Measurements from ENCODE around the gene DPEP1. TPM values are rescaled to one million over a fixed set of nuclear protein-coding genes. Genes with fewer than 3 reads are reported as not detected.
A peak's percentile ranks its signal among the peaks of the same experiment; 100 is the strongest.

The DPEP1 gene
- total RNA-seq, 1 donor from 2014 or later = 36.3 TPM

DNA sequence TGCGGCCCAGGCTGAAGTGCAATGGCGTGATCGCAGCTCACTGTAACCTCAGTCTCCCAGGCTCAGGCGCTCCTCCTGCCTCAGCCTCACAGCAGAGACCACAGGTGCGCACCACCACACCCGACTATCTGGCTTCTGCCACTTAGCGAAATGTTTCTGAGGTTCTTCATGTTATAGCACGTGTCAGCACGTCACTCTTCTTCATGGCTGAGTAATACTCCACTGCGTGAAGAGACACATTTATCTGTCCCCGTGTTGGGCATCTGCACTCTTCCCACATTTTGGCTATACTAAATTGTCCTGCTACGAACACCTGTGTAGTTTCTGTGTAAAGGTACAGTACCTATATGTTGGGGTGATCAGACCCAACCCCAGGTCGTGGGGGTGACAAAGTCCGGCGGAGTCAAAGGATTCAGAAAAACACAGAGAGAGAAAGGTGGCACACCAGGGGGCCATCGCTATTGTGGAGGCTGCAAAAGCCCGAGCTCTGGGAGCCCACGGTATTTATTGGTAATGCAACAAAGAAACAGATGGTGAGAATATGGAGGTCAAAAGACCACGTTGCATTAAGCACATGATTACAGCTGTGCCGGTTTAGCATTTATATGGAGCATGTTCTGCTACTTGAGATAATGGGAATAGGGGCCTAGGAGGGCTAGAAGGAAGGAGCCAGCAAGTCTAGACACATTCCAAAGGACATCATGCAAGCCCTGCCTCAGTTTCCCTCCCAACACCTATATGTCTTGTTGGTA is 851 bp upstream of the DPEP1 start:
- Mint-ChIP-seq H3K27ac (peak overlapping the region; percentile 77), H3K4me1 (ENCODE audit: low read depth) (peaks cover 14% of the 10 kb centered on the region), H3K27me3 (no peaks in the 10 kb centered on the region), H3K4me3 (ENCODE audit: low read depth) (no peak overlapping the region), H3K36me3 (ENCODE audit: insufficient read depth) (no peaks in the 10 kb centered on the region), H3K9me3 (ENCODE audit: low read depth) (no peaks in the 10 kb centered on the region)
- TF ChIP-seq, protein P1, sequence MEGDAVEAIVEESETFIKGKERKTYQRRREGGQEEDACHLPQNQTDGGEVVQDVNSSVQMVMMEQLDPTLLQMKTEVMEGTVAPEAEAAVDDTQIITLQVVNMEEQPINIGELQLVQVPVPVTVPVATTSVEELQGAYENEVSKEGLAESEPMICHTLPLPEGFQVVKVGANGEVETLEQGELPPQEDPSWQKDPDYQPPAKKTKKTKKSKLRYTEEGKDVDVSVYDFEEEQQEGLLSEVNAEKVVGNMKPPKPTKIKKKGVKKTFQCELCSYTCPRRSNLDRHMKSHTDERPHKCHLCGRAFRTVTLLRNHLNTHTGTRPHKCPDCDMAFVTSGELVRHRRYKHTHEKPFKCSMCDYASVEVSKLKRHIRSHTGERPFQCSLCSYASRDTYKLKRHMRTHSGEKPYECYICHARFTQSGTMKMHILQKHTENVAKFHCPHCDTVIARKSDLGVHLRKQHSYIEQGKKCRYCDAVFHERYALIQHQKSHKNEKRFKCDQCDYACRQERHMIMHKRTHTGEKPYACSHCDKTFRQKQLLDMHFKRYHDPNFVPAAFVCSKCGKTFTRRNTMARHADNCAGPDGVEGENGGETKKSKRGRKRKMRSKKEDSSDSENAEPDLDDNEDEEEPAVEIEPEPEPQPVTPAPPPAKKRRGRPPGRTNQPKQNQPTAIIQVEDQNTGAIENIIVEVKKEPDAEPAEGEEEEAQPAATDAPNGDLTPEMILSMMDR (IDR thresholded peaks at IDR 0.05; ENCODE audit: unreplicated experiment) = no peak
- no peak for DNase-seq (ENCODE audit: low spot score, unreplicated experiment)

GRCh38 chr16:89613954-89614459 is 565 bp downstream of the DPEP1 start:
- Mint-ChIP-seq H3K36me3 (ENCODE audit: insufficient read depth) (no peaks in the 10 kb centered on the region), H3K27me3 (no peaks in the 10 kb centered on the region), H3K4me3 (ENCODE audit: low read depth) (no peak overlapping the region), H3K27ac (no peak overlapping the region), H3K4me1 (ENCODE audit: low read depth) (peaks cover 5% of the 10 kb centered on the region), H3K9me3 (ENCODE audit: low read depth) (no peaks in the 10 kb centered on the region)
- TF ChIP-seq, protein P1 (IDR thresholded peaks at IDR 0.05; ENCODE audit: unreplicated experiment) = no peak
- DNase-seq (ENCODE audit: low spot score, unreplicated experiment) = no peak

GRCh38 chr16:89615176-89615575 is 1.7 kb downstream of the DPEP1 start:
- TF ChIP-seq, protein P1 (IDR thresholded peaks at IDR 0.05; ENCODE audit: unreplicated experiment) = no peak
- no peak for DNase-seq (ENCODE audit: low spot score, unreplicated experiment)
- Mint-ChIP-seq H3K4me1 (ENCODE audit: low read depth) (peaks cover 5% of the 10 kb centered on the region), H3K9me3 (ENCODE audit: low read depth) (no peaks in the 10 kb centered on the region), H3K4me3 (ENCODE audit: low read depth) (no peak overlapping the region), H3K27ac (no peak overlapping the region), H3K36me3 (ENCODE audit: insufficient read depth) (no peaks in the 10 kb centered on the region), H3K27me3 (no peaks in the 10 kb centered on the region)

DNA sequence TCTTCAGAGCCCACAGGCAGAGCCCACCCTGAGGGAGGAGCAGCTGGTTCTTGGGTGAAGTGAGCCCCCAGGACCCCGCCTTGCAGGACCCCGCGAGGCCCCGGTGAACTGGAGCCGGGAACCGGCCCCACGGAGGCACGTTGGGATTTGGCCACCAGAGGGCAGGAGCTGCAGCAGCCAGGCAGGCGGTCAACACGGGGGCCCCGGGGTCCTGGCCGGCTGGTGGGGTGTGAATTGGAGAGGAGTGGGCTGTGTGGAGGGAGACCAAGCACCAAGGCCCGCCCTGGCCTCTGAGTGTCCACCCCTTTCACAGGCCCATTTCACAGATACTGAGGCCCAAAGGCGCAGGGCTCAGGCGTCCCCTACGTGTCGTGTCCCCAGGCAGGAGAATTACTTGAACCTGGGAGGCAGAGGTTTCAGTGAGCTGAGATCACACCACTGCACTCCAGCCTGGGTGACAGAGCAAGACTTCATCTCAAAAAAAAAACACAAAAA is 2.2 kb downstream of the DPEP1 start:
- H3K4me3 Mint-ChIP-seq (ENCODE audit: low read depth) = no peak overlapping the region
- no peaks in the 10 kb centered on the region for H3K36me3 Mint-ChIP-seq (ENCODE audit: insufficient read depth)
- H3K4me1 Mint-ChIP-seq (ENCODE audit: low read depth) = peaks cover 5% of the 10 kb centered on the region
- DNase-seq (ENCODE audit: low spot score, unreplicated experiment) = peak; percentile 51
- H3K27ac Mint-ChIP-seq = no peak overlapping the region
- TF ChIP-seq, protein P1 (IDR thresholded peaks at IDR 0.05; ENCODE audit: unreplicated experiment) = peak; percentile 81
- no peaks in the 10 kb centered on the region for H3K27me3 Mint-ChIP-seq
- no peaks in the 10 kb centered on the region for H3K9me3 Mint-ChIP-seq (ENCODE audit: low read depth)

DNA sequence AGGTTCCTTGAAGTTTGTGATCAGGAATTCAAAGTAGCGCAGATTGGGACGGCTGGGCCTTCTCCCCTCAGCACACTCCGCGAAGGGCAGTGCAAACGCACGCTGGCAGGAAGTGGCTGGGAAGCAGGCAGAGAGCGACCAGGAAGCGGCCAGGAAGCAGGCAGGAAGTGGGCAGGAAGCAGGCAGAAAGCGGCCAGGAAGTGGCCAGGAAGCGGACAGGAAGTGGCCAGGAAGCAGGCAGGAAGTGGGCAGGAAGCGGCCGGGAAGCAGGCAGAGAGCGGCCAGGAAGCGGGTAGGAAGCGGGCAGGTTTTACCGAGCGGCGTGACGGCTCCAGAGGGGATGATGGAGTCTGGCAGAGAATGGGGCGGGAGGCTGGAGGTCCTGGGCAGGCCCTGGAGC is 3.2 kb downstream of the DPEP1 start:
- H3K4me1 Mint-ChIP-seq (ENCODE audit: low read depth) = peaks cover 3% of the 10 kb centered on the region
- H3K36me3 Mint-ChIP-seq (ENCODE audit: insufficient read depth) = no peaks in the 10 kb centered on the region
- H3K27ac Mint-ChIP-seq = no peak overlapping the region
- no peaks in the 10 kb centered on the region for H3K27me3 Mint-ChIP-seq
- no peak for DNase-seq (ENCODE audit: low spot score, unreplicated experiment)
- no peaks in the 10 kb centered on the region for H3K9me3 Mint-ChIP-seq (ENCODE audit: low read depth)
- no peak overlapping the region for H3K4me3 Mint-ChIP-seq (ENCODE audit: low read depth)
- TF ChIP-seq, protein P1 (IDR thresholded peaks at IDR 0.05; ENCODE audit: unreplicated experiment) = no peak

Measured in progenitor cell of endocrine pancreas (in vitro differentiated cells).